ENCODE data around the gene UBALD1.

GRCh38 chr16:4578961-4579530 lies 35.6 kb downstream of the UBALD1 start:
- TF ChIP-seq POLR2A (IDR thresholded peaks at IDR 0.05; ENCODE audit: low read length) (no peak), GATA1 (IDR thresholded peaks at IDR 0.05; ENCODE audit: low read depth, low read length) (no peak)

Measured in erythroblast (primary cell).